HepG2 (cell line): ENCODE results near the gene KCNJ14. TPM values are rescaled to one million over a fixed set of nuclear protein-coding genes. Genes with fewer than 3 reads are reported as not detected.

Experiments used
- ATF3 ChIP-seq: sonication (generic); formaldehyde crosslinking; IDR thresholded peaks from 2 replicates; pipeline ENCODE4 v1.4.0; 2020; ENCODE audit warnings: missing genetic modification reagents
- DMTF1 ChIP-seq: sonication (generic); formaldehyde crosslinking; IDR thresholded peaks from 2 replicates; pipeline ENCODE4 v1.4.0; 2020; ENCODE audit warnings: mild to moderate bottlenecking, missing genetic modification reagents
- GRHL1 ChIP-seq: sonication (generic); formaldehyde crosslinking; conservative IDR thresholded peaks from 2 replicates; pipeline ENCODE4 v1.8.0; 2022; ENCODE audit warnings: missing genetic modification reagents
- HIC2 ChIP-seq: sonication (generic); formaldehyde crosslinking; IDR thresholded peaks from 2 replicates; pipeline ENCODE4 v1.9.0; 2022; ENCODE audit warnings: low read depth, missing genetic modification reagents
- KAT2B ChIP-seq: fragments of 150-350 bp; IDR thresholded peaks from 2 replicates; pipeline ENCODE4 v1.6.1; 2014; ENCODE audit warnings: low read depth, low read length, borderline replicate concordance
- KLF6 ChIP-seq: IDR thresholded peaks from 2 replicates; pipeline ENCODE4 v1.8.0; 2016; ENCODE audit warnings: missing biosample characterization, missing genetic modification reagents
- KLF9 ChIP-seq: IDR thresholded peaks from 2 replicates; pipeline ENCODE4 v1.6.1; 2016; ENCODE audit warnings: low read depth
- MAFK ChIP-seq, 2 experiments: IDR thresholded peaks in 1 of 2; conservative IDR thresholded peaks in 1 of 2; 2 replicates each; pipeline ENCODE4 v1.6.1; 2011; ENCODE audit warnings: improper control_type of control experiment in 2 of 2, low read length in 2 of 2
- MBNL3 ChIP-seq: fragments of 250-450 bp; sonication (Bioruptor Pico); conservative IDR thresholded peaks from 2 replicates; pipeline ENCODE4 v1.8.0; 2022; ENCODE audit warnings: mild to moderate bottlenecking, inconsistent platforms
- NCOR1 ChIP-seq: fragments of 200-600 bp; sonication (generic); IDR thresholded peaks from 2 replicates; pipeline ENCODE4 v1.7.0; 2017; ENCODE audit warnings: antibody characterized with exemption, low read length, borderline replicate concordance
- POLR2AphosphoS5 ChIP-seq: IDR thresholded peaks from 2 replicates; pipeline ENCODE4 v1.6.1; 2012; ENCODE audit warnings: low read depth, low read length
- RFXANK ChIP-seq: IDR thresholded peaks from 2 replicates; pipeline ENCODE4 v1.6.1; 2016
- SP1 ChIP-seq, 2 experiments: fragments of 450-650 bp in 1 of 2; sonication (generic) in 1 of 2; formaldehyde crosslinking in 1 of 2; IDR thresholded peaks; 2 replicates each; pipeline versions ENCODE4 v1.4.0 to v1.6.1; 2016 to 2020; ENCODE audit warnings: missing genetic modification reagents in 1 of 2
- TBP ChIP-seq: sonication (generic); formaldehyde crosslinking; IDR thresholded peaks from 2 replicates; pipeline ENCODE4 v1.5.0; 2020; ENCODE audit warnings: missing genetic modification reagents
- ZFP36 ChIP-seq: fragments of 150-350 bp; IDR thresholded peaks from 2 replicates; pipeline ENCODE4 v1.6.1; 2018; ENCODE audit warnings: borderline replicate concordance, low read length, low read depth; ENCODE audit not compliant: partially characterized antibody
- ZKSCAN5 ChIP-seq: sonication (generic); formaldehyde crosslinking; IDR thresholded peaks from 2 replicates; pipeline ENCODE4 v1.5.1; 2020; ENCODE audit warnings: mild to moderate bottlenecking, missing genetic modification reagents
- ZNF672 ChIP-seq: sonication (generic); formaldehyde crosslinking; IDR thresholded peaks from 2 replicates; pipeline ENCODE4 v1.8.1; 2022; ENCODE audit warnings: missing genetic modification reagents
- ZNF747 ChIP-seq: sonication (generic); formaldehyde crosslinking; IDR thresholded peaks from 2 replicates; pipeline ENCODE4 v1.8.1; 2023; ENCODE audit warnings: missing genetic modification reagents, mild to moderate bottlenecking, borderline replicate concordance
- polyA plus RNA-seq, 8 experiments: library from polyadenylated mRNA; depleted of rRNA in 3 of 8; stranded (reverse) in 7 of 8; unstranded in 1 of 8; fragments of >200 nt; fragmentation: Illumina TruSeq in 4 of 8; extraction: Trizol in 4 of 8; gene quantifications; 2 replicates each; pipeline versions ENCODE4 v1.2.1 to v1.2.3, GENCODE V29; 2011 to 2016; ENCODE audit warnings: low read depth in 4 of 8, missing spikeins in 1 of 8, mixed read lengths in 1 of 8; ENCODE audit not compliant: insufficient read depth in 1 of 8
- total RNA-seq, 5 experiments: library from RNA; depleted of rRNA; stranded (reverse); fragments of >200 nt; fragmentation: Illumina TruSeq; extraction: Trizol; gene quantifications; 2 replicates each; pipeline ENCODE4 v1.2.3, GENCODE V29; 2016; ENCODE audit warnings: low read depth in 1 of 5
- TF ChIP-seq, protein P1 (sequence below): sonication (generic); formaldehyde crosslinking; IDR thresholded peaks from 2 replicates; pipeline ENCODE4 v1.8.0; 2022; ENCODE audit warnings: missing genetic modification reagents, mild to moderate bottlenecking, inconsistent platforms, borderline replicate concordance
- TF ChIP-seq, protein P2 (sequence below): IDR thresholded peaks from 2 replicates; pipeline ENCODE4 v1.6.1; 2016; ENCODE audit warnings: low read depth, borderline replicate concordance
- TF ChIP-seq, protein P3 (sequence below): sonication (generic); formaldehyde crosslinking; IDR thresholded peaks from 2 replicates; pipeline ENCODE4 v1.4.0; 2020; ENCODE audit warnings: mild to moderate bottlenecking, missing genetic modification reagents

Gene KCNJ14
- total and polyA plus RNA-seq, 2 of the 13 experiments (the other 11 are each of a cell fraction or from before 2014, with no cell fraction given): 0.20 to 0.51 TPM

- TF ChIP-seq, protein P1, sequence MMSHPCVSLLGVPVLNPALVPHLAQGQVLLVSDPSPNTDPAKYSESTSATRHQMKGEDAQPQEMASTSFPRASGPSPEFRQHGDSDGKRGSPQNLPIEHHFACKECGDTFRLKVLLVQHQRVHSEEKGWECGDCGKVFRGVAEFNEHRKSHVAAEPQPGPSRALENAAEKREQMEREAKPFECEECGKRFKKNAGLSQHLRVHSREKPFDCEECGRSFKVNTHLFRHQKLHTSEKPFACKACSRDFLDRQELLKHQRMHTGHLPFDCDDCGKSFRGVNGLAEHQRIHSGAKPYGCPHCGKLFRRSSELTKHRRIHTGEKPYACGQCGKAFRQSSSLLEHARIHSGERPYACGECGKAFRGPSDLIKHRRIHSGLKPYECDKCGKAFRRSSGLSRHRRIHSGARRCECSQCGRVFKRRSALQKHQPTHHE (CRISPR knock-in tag): no peak
- TF ChIP-seq, protein P2, sequence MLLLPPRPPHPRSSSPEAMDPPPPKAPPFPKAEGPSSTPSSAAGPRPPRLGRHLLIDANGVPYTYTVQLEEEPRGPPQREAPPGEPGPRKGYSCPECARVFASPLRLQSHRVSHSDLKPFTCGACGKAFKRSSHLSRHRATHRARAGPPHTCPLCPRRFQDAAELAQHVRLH (CRISPR knock-in tag): peak; percentile 70; the same call in 1 of the 2 replicates
- TF ChIP-seq ZFP36 (no peak), TBP (CRISPR knock-in tag) (0 out of 2 replicates have a peak, but pooled peaks have one; percentile 55), HIC2 (no peak), SP1 (IDR thresholded peaks at IDR 0.05) (no peak), SP1 (CRISPR knock-in tag; IDR thresholded peaks at IDR 0.05) (peak; percentile 54; the same call in 1 of the 2 replicates), KLF9 (CRISPR knock-in tag) (no peak), POLR2AphosphoS5 (peak; percentile 73; the same call in 1 of the 2 replicates), ZNF672 (CRISPR knock-in tag) (no peak), ZKSCAN5 (CRISPR knock-in tag) (no peak), GRHL1 (CRISPR knock-in tag) (no peak), MBNL3 (CRISPR knock-in tag) (no peak), KAT2B (no peak), DMTF1 (CRISPR knock-in tag) (no peak), ATF3 (CRISPR knock-in tag) (peak; percentile 48; the same call in 1 of the 2 replicates), ZNF747 (peak; percentile 66; the same call in 1 of the 2 replicates), KLF6 (CRISPR knock-in tag) (peak; percentile 42; the same call in 1 of the 2 replicates), MAFK (conservative IDR thresholded peaks at IDR 0.05 in 1 of 2, IDR thresholded peaks at IDR 0.05 in 1 of 2; ENCODE audit: low read length in 2 of 2) (no peak), RFXANK (CRISPR knock-in tag) (no peak), NCOR1 (no peak)
- TF ChIP-seq, protein P3, sequence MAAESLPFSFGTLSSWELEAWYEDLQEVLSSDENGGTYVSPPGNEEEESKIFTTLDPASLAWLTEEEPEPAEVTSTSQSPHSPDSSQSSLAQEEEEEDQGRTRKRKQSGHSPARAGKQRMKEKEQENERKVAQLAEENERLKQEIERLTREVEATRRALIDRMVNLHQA: no peak
These were observed 9.5 kb upstream of the KCNJ14 start, which contains the start of gene GRWD1 (continued) for GRCh38 chr19:48445606-48446481.
